Muscle of back (tissue), 11 donors: ENCODE measurements around the gene SIGLEC9. TPM values are rescaled to one million over a fixed set of nuclear protein-coding genes. Genes with fewer than 3 reads are reported as not detected.
A peak's percentile ranks its signal among the peaks of the same experiment; 100 is the strongest.
"Not testable (repeated sequence)": the region's sequence is repeated elsewhere in the genome, so short reads cannot be mapped to it uniquely, and the experiment has no call there.

Experiments used
- DNase-seq, 3 donors: peaks; one replicate each; pipeline versions ENCODE4 v3.0.0 to v3.0.0-alpha.2; 2013
- polyA plus RNA-seq, 10 donors: library from polyadenylated mRNA; unstranded; fragments of 120-200 nt; gene quantifications; one replicate each; pipeline ENCODE4 v1.2.1, GENCODE V29; 2013; ENCODE audit not compliant: insufficient read length in 10 of 10

SIGLEC9 gene
- polyA plus RNA-seq, 10 donors, result 0.60 to 1.6 (median 1.2) TPM

DNA sequence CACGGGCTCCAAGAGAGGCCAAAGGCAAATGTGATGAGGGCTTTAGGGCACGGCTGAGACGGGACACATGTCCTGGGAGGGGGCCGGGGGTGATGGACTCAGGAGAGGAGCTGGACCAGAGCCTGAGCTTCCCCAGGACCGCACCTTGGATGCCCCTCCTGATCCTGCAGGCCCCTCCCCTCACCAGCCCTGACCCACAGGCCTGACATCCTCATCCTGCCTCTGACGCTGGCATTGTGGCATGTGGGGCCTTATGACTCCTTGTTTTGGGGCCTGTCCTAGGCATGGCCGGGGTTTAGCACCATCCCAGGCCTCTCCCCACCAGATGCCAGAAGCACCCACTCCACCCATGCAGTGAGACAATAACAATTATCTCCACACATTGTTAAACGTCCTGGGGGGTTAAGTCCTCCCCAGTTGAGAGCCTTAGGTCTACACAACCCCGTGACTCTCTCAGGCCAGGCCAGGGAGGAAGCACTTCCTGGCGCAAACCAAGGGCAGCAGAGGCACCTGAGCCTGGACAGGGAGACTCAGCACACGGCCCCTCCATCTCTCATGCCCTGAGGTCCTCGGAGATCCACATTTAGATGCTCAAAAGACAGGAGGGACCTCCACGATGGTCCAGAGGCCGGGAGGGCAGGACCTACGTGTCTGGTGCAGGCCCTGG, 18.2 kb downstream of the SIGLEC9 start:
- not testable (repeated sequence) for DNase-seq

DNA sequence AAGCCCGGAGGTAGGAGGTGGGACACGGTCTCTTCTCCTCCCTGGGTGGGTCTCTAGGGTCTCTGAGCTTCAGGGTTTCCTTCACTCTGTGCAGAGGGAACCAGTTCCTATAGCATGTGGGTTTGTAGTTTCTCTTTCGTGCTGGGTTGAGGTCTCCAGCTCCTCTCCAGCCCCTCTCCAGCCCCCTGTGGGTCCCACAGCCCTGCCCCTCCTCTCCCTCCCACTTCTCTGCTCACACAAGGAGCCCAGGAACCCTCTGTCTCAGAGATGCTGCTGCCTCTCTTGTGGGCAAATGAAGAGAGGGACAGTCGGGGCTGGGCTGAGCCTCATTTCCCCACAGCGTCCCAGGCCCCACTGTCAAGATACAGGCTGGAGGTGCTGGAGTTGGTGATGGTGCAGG, 18.8 kb downstream of the SIGLEC9 start:
- DNase-seq, result no peak

DNA sequence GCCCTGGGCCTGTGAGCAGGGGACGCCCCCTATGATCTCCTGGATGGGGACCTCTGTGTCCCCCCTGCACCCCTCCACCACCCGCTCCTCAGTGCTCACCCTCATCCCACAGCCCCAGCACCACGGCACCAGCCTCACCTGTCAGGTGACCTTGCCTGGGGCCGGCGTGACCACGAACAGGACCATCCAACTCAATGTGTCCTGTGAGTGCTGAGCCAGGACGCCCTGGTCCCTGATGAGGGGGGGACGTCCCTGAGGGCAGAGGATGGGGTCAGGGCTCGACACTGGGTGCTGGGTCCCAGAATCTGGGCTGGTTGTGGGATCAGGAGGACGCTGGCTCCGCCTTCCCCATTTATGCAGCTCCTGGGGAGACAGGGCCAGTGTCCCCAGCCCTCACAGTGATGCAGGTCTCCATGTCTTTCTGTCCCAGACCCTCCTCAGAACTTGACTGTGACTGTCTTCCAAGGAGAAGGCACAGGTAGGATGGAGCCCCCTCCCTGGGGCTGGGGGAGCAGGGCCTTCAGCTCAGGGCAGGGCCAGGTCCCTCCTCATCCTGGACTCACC, 19.9 kb downstream of the SIGLEC9 start:
- no peak for DNase-seq

DNA sequence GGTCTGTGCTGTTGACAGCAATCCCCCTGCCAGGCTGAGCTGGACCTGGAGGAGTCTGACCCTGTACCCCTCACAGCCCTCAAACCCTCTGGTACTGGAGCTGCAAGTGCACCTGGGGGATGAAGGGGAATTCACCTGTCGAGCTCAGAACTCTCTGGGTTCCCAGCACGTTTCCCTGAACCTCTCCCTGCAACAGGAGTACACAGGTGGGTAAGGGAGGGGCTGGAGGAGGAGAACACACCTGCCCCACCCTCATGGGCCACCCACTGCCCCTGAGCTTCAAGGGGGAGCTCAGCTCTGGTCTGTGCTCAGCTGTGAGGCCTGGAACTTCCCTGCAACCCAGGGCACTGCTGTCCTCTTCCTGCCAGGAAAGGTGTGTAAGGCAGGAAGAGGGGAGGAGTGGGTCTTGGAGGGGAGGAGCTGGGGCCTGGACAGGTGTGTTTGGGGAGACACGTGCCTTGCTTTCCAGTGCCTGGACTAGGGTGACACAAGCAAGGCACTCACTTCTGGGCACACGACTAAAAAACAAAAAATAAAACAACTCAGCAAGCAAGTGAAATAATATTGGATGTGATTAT, 21.3 kb downstream of the SIGLEC9 start:
- no peak for DNase-seq

DNA sequence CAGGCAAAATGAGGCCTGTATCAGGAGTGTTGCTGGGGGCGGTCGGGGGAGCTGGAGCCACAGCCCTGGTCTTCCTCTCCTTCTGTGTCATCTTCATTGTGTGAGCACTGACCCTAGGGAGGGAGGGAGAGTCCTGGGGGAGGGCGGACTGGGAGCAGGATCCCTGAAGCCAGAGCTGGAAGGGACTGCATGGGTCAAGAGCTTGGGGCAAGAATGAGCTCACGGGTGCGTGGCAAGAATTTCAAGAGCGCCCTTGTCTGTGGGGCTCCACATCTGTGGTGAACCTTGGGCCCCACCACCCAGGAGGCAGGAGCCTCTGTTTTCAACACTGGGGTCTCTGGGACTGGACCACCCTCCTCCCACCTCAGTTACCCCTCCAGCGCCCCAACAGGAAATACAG, 22.0 kb downstream of the SIGLEC9 start:
- DNase-seq, result no peak

DNA sequence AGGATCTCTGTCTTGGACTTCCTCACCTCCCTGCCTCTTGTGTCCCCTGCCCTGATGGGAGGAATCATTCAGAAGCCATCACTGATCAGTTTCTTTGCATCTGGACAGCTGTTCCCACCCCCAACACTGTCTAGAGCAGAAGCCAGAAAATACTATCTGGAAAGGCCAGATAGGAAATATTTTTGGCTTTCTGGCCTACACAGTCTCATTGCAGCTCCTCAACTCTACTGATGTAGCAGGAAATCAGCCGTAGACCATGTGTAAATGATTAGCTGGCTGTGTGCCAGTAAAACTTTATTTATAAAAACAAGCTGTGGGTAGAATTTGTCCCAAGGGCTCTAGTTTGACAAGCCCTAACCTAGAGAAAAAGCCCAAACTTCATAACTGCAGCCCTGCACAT, 23.0 kb downstream of the SIGLEC9 start:
- no peak for DNase-seq

DNA sequence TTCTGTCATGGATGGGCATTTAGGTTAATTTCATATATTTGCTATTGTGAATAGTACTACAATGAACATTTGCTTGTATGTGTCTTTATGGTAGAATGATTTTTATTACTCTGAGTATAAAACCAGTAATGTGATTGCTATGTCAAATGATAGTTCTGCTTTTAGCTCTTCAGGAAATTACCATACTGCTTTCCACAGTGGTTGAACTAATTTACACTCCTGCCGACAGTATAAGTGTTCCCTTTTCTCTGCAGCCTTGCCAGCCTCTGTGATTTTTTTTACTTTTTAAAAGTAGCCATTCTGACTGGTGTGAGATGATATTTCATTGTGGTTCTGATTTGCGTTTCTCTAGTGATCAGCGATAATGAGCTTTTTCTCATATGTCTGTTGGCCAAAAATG, 23.9 kb downstream of the SIGLEC9 start:
- DNase-seq, result no peak

DNA sequence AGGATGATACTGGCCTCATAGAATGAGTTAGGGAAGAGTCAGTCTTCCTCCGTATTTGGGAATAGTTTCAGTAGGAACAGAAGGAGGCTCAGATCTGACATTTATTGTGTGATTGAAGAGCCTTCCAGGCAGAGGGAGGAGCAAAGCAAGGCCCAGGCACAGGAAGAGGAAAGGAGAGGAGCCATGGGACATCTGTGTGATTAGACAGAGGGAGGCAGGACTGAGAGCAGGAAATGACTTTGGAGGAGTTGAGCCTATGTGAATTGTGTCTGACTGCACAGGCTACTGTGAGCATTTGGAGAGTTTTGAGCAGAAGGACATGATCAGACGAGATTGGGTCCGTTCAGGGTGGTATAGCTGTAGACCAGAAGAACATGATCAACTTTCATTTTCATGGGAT, 25.9 kb downstream of the SIGLEC9 start:
- DNase-seq, result no peak

DNA sequence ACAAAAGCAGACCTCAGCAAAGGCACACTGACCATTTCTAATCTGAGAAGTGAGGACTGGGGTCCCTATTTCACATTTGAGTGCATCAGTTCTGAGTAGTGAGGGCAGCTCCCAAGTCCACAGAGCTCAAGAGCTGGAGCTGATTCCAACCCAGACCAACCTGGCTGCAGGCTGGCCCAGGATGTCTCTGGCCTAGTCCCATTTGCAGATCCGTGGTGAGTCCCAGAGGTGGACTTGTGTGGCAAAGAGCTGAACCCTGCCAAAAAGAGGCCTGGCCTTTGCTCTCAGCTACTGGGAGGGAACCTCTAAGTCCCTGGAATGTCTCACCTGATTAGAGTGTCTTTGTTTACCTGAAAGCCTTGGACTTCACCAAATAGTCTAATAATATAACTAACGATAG, 32.0 kb downstream of the SIGLEC9 start:
- no peak for DNase-seq

DNA sequence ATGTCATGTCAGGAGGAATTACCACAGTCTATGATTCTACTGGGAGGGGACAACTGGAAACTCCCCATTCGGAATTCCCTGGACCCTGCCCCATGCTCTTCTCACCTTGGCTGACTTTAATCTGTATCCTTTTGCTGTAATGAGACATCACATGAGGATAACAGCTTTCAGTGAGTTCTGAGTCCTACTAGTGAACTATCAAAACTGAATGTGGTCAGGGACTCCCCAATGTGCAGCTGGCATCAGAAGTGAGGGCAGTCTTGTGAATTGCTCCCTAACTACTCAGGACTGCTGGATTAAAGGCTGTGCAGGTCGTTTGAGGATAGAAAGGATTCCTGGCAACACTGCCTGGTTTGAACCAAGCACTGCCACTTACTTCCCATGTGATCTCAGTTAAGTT, 32.6 kb downstream of the SIGLEC9 start:
- DNase-seq, result no peak

DNA sequence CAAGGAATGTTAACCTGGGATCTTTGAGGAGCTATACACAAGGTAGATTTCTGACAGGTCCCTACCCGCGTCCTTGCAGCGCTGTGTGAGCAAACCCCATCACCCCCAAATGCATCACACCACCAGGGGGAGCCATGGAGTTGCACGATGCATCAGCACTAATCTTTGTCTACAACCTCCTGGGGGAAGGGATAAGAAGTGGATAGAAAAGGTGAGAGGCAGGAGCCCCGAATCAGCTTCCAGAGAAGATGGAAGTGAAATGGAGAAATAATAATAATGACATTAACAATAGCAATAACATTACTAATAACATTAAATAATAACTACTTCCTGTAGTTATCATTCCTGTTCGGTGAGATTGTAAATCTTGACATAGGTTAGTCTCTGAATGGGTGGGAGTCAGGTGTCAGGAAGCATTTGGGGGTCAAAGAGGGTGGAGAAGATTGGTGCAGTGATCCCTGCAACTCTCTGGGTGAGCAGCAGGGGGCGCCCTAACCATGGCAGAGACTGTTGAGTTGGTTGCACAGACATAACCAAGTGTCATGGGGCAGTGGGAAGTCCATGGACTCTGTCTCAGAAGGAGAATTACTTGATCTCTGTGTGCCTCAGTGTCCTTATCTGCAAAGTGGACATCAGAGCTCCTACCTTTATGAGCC, 33.9 kb downstream of the SIGLEC9 start:
- peak in 1 of 3 donors; percentile 18 for DNase-seq

DNA sequence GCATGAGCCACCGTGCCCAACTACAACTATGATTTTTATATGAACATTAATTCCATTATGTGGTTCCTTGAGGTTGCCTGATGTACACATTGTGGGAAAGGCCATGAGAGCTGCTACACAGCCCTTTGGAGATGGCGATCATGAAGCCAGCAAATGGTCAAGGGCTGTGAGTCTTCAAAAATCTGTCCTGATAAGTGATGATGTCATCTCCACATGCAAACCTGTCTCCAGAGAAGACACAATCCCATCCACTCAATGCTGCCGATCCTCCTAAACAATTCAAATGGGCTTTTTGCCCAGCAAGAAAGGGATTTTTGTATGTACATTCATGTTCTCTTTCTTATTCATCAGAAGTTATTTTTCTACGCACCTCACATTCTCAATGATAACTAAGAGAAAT, 35.0 kb downstream of the SIGLEC9 start:
- DNase-seq, result no peak

DNA sequence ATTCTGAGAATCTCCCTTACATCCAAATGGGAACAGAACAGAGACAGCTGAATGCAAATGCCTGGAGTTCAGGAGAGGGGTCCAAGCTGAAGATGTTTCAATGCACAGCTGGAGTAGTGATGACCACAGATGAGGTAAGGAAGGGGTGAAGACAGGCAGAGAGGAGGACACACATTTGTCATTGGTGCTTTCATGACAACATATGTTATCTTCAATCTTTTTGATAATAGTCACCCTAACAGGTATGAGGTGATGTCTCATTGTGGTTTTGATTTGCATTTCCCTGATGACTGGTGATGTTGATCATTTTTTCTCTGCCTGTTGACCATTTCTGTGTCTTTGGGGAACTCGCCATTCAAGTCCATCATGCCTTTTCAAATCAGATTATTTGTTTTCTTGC, 36.6 kb downstream of the SIGLEC9 start:
- DNase-seq, result no peak

DNA sequence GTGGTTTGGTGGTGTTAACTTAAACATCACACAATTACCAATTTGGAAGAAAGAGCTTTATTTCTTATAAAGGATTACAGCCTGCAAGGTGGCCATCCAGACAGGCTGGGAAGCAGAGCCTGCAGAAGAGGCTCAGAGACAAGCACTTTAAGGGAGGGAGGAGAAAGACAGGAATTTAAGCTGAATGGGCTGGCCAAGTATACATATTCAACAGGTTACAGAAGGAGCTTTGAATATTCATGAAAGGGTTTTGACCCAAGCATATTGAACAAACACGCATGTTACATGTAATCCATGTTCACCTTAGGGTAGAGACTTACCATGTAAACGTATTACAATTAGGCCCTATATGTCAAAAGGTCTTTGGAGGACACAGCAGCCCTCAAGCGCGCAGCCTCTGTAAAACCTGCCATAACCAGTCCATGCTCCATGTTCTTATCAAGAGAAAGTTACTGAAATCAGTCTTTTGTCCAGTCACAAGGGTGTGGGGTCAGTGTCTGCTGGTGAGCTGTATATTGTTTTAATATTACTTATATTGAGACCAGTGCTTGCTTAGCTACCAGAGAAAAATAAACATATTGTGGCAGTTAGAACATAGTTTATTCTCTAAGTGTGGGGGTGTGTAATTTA, 37.3 kb downstream of the SIGLEC9 start:
- no peak for DNase-seq

DNA sequence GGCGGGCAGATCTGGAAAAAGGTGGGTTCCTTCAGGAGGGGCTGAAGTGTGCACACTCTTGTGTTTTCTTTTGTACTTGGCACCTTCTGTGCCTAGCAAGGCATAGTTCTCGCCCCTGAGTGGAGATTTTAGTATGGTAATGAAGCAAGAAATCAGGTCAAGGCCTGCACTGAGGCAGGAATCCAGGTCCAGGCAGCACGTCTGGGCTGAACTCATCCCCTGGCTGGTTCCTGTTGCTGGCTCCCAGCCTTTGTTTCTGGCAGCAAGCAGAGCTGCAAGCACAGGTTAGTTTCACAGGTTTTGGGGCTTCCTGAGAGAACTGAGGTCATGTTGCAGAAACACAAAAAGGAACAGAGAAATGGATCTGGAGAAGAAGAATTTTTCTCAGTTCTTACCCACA, 38.6 kb downstream of the SIGLEC9 start:
- DNase-seq, result no peak

DNA sequence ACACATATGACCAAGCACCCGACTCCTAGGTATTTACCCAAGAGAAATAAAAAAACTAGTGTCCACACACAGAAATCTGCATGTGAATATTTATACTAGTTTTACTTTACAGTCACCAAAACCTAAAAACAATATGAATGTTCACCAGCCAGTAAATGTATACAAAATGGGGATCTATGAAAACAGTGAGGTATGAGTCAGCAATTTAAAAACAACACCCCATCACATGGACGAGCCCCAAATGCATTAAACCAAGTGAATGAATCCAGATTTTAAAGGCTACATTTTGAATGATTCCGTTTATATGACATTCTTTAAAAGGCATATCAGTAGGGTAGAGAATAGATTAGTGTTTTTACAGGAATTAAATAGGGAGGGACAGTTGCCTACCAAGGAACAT, 39.5 kb downstream of the SIGLEC9 start:
- no peak for DNase-seq

DNA sequence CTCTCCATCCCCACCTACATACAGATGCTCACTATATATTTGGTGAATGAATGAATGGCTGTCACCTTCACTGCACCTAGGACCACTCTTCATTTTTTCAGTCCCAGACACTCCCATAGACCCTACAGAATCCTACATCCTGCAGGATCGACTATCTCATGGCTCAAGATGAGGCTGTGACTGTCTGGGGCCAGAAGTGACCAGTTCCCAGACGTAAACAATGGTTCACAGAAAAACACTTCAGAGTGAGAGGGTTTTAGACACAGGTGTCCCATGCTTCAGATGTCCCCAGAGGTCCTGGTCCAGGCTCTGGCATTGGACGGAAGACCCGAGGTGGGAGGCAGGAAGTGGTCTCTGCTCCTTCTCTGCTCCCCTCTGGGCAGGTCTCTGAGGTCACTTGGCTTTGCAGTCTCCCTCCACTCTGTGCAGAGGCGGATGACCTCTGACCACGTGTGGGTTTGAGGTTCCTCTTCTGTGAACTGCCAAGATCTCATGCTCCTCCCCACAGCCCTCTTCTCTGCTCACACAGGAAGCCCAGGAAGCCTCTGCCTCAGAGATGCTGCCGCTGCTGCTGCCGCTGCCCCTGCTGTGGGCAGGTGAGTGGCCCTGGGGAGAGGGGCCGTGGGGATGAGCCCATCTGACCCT, 42.3 kb downstream of the SIGLEC9 start:
- peak in 1 of 3 donors; percentile 20 for DNase-seq

DNA sequence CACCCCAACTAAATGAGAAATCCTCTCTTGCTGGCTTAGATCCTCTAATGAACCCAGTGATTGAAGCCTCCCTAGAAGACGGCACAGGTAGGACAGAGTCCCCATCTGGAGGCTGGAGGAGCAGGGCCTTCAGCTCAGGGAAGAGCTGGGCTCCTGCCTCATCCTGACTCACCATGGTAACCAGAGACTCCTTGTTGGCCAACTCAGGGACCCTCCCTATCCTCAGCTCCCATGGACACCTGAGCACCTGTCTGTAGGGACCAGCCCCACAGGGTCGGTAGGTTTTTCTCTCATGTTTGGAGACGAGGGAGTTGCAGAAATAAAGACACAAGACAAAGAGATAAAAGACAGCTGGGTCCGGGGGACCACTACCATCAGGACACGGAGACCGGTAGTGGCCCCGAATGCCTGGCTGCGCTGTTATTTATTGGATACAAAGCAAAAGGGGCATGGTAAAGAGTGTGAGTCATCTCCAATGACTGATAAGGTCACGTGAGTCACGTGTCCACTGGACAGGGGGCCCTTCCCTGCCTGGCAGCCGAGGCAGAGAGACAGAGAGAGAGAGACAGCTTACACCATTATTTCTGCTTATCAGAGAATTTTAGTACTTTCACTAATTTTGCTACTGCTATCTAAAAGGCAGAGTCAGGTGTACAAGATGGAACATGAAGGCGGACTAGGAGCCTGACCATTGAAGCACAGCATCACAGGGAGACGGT, 44.0 kb downstream of the SIGLEC9 start:
- no peak for DNase-seq

DNA sequence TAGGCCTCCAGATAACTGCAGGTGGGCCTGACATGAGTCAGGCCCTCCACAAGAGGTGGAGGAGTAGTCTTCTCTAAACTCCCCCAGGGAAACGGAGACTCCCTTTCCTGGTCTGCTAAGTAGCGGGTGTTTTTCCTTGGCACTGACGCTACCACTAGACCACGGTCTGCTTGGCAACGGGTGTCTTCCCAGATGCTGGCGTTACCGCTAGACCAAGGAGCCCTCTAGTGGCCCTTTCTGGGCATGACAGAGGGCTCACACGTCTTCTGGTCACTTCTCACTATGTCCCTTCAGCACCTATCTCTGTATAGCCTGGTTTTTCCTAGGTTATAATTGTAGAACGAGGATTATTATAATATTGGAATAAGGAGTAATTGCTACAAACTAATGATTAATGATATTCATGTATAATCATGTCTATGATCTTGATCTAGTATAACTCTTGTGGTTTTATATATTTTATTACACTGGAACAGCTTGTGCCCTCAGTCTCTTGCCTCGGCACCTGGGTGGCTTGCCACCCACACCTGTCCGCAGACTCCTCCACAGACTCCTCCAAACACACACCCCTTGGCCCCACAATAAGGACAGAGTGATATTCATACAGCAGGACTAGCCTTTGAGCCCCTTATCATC, 44.7 kb downstream of the SIGLEC9 start:
- DNase-seq, result peak; percentile 40 to 64 (median 62)

DNA sequence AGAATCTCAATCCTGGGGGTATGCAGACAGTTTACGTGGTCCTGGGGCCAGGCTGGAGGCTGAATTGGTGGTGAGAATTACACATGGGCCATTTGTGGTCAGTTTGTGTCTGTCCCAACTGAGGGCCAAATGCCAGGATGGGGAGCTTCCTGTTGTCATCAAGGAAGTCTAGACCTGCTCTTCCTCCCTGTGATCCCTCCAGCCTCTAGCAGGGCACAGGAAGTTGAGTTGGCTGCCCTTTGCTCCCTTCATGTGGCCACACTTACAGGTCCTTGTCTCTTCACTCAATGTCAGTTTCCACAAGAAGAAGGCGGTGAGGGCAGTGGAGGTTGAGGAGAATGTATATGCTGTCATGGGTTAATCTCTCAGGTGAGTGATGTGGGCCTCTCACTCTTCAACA, 47.5 kb downstream of the SIGLEC9 start:
- DNase-seq, result no peak

DNA sequence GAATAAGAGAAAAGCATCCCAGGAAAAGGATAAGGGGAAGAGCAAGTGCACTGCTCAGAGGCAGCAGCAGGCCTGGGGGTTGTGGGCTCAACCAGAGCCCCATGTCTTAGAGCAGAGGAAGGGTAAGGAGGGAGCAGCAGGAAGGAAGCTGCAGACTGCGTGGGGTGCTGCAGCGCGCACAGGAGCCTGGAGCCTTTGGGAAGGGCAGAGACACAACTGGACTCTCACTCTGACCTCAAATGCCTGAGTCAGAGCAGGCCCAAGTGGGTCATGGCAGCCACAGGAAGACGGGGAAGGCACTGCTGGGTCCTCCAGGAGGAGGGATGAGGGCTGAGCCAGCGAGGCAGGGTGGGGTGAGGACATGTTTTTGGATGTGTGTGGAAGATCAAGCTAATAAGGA, 49.0 kb downstream of the SIGLEC9 start:
- DNase-seq, result no peak
